GM23338 (cell line): ENCODE data around the gene SELENOW. TPM values are rescaled to one million over a fixed set of nuclear protein-coding genes. Genes with fewer than 3 reads are reported as not detected.

Source experiments
- ATAC-seq: fragments of 200-7000 bp; cut with Tn5 transposase; 3 replicates; pipeline ENCODE4 v1.9.1; 2020
- DNase-seq: peaks from one replicate; pipeline ENCODE4 v3.0.0-alpha.2; 2015; ENCODE audit warnings: low spot score
- H2AFZ ChIP-seq: fragments of 200-600 bp; sonication (generic); 2 replicates; pipeline ENCODE4 v1.8.0; 2016; ENCODE audit warnings: antibody characterized with exemption, mild to moderate bottlenecking, moderate library complexity
- H3F3A ChIP-seq: fragments of 200-600 bp; sonication (generic); replicated peaks from 2 replicates; pipeline ENCODE4 v1.8.0; 2017; ENCODE audit warnings: antibody characterized with exemption, mixed run types, low read depth
- H3K27ac ChIP-seq: fragments of 200-600 bp; sonication (generic); 2 replicates; pipeline ENCODE4 v1.6.1; 2016; ENCODE audit warnings: low read depth
- H3K27me3 ChIP-seq: fragments of 200-600 bp; sonication (generic); 2 replicates; pipeline ENCODE4 v1.8.0; 2016; ENCODE audit warnings: mild to moderate bottlenecking, mixed run types, moderate library complexity; ENCODE audit not compliant: insufficient read depth
- H3K36me3 ChIP-seq: fragments of 200-600 bp; sonication (generic); 2 replicates; pipeline ENCODE4 v1.8.0; 2016; ENCODE audit warnings: mild to moderate bottlenecking; ENCODE audit not compliant: insufficient read depth
- H3K4me1 ChIP-seq: fragments of 200-600 bp; sonication (generic); 2 replicates; pipeline ENCODE4 v1.8.0; 2016; ENCODE audit warnings: mild to moderate bottlenecking, moderate library complexity; ENCODE audit not compliant: insufficient read depth
- H3K4me2 ChIP-seq: fragments of 200-600 bp; sonication (generic); 2 replicates; pipeline ENCODE4 v1.7.1; 2017; ENCODE audit warnings: mixed run types
- H3K4me3 ChIP-seq: fragments of 200-600 bp; sonication (generic); 2 replicates; pipeline ENCODE4 v1.6.1; 2016; ENCODE audit warnings: mixed run types
- H3K79me2 ChIP-seq: fragments of 200-600 bp; sonication (generic); replicated peaks from 2 replicates; pipeline ENCODE4 v1.8.0; 2017; ENCODE audit warnings: mild to moderate bottlenecking; ENCODE audit not compliant: insufficient read depth
- H3K9me2 ChIP-seq: fragments of 200-600 bp; sonication (generic); 2 replicates; pipeline ENCODE4 v1.8.0; 2017; ENCODE audit not compliant: insufficient read depth
- H4K20me1 ChIP-seq: fragments of 200-600 bp; sonication (generic); replicated peaks from 2 replicates; pipeline ENCODE4 v1.8.0; 2017; ENCODE audit warnings: mild to moderate bottlenecking; ENCODE audit not compliant: insufficient read depth
- H3K27ac Mint-ChIP-seq: 2 replicates; pipeline ENCODE4 v1.8.0; 2020; ENCODE audit warnings: inconsistent platforms, mild to moderate bottlenecking, moderate library complexity, mixed read lengths
- H3K27me3 Mint-ChIP-seq: 3 replicates; pipeline ENCODE4 v1.8.0; 2022; ENCODE audit warnings: low read depth, mild to moderate bottlenecking, moderate library complexity, mixed read lengths, inconsistent platforms; ENCODE audit not compliant: insufficient read depth, poor library complexity
- H3K36me3 Mint-ChIP-seq: 3 replicates; pipeline ENCODE4 v1.8.0; 2021; ENCODE audit warnings: low read depth, mild to moderate bottlenecking, inconsistent platforms, moderate library complexity, mixed read lengths
- H3K4me1 Mint-ChIP-seq: 3 replicates; pipeline ENCODE4 v1.8.0; 2020; ENCODE audit warnings: mild to moderate bottlenecking, inconsistent platforms, mixed read lengths
- H3K4me3 Mint-ChIP-seq: 3 replicates; pipeline ENCODE4 v1.8.0; 2021; ENCODE audit warnings: moderate library complexity, mild to moderate bottlenecking, inconsistent platforms, mixed read lengths
- H3K9me3 Mint-ChIP-seq: 3 replicates; pipeline ENCODE4 v1.8.0; 2020; ENCODE audit warnings: moderate library complexity, mild to moderate bottlenecking, inconsistent platforms, mixed read lengths
- CREB1 ChIP-seq: fragments of 250-450 bp; sonication (Bioruptor Pico); IDR thresholded peaks from 2 replicates; pipeline ENCODE4 v1.5.0; 2020; ENCODE audit warnings: low read depth, mild to moderate bottlenecking, moderate library complexity
- CTCF ChIP-seq, 2 experiments: fragments of 200-600 bp in 1 of 2; sonication (generic) in 1 of 2; conservative IDR thresholded peaks; 2 replicates each; pipeline versions ENCODE4 v1.5.1 to v1.6.1; 2016 to 2017; ENCODE audit warnings: antibody characterized with exemption in 2 of 2, low read depth in 2 of 2, mild to moderate bottlenecking in 2 of 2, moderate library complexity in 1 of 2
- ETS1 ChIP-seq: IDR thresholded peaks from 2 replicates; pipeline ENCODE4 v1.6.1; 2016; ENCODE audit warnings: antibody characterized with exemption
- EZH2 ChIP-seq: fragments of 200-600 bp; sonication (generic); IDR thresholded peaks from one replicate; pipeline ENCODE4 v1.8.0; 2017; ENCODE audit warnings: antibody characterized with exemption, mild to moderate bottlenecking, low read depth; ENCODE audit not compliant: unreplicated experiment
- EZH2phosphoT487 ChIP-seq: fragments of 200-600 bp; sonication (generic); IDR thresholded peaks from one replicate; pipeline ENCODE4 v1.8.1; 2018; ENCODE audit warnings: antibody characterized with exemption; ENCODE audit not compliant: unreplicated experiment
- JUNB ChIP-seq: IDR thresholded peaks from one replicate; pipeline ENCODE4 v1.6.1; 2016; ENCODE audit warnings: antibody characterized with exemption; ENCODE audit not compliant: unreplicated experiment
- NANOG ChIP-seq: IDR thresholded peaks from 2 replicates; pipeline ENCODE4 v1.6.1; 2016; ENCODE audit warnings: antibody characterized with exemption, borderline replicate concordance
- POLR2AphosphoS5 ChIP-seq: IDR thresholded peaks from 2 replicates; pipeline ENCODE4 v1.6.1; 2016; ENCODE audit warnings: antibody characterized with exemption, low read depth
- REST ChIP-seq: IDR thresholded peaks from one replicate; pipeline ENCODE4 v1.6.1; 2018; ENCODE audit warnings: antibody characterized with exemption; ENCODE audit not compliant: unreplicated experiment
- STAT1 ChIP-seq: IDR thresholded peaks from one replicate; pipeline ENCODE4 v1.6.1; 2016; ENCODE audit warnings: antibody characterized with exemption; ENCODE audit not compliant: unreplicated experiment
- ZNF114 ChIP-seq: fragments of 250-450 bp; sonication (Bioruptor Pico); IDR thresholded peaks from 2 replicates; pipeline ENCODE4 v1.5.0; 2020; ENCODE audit warnings: mild to moderate bottlenecking, moderate library complexity
- ZNF331 ChIP-seq: fragments of 250-450 bp; sonication (Bioruptor Pico); IDR thresholded peaks from 2 replicates; pipeline ENCODE4 v1.5.0; 2020; ENCODE audit warnings: low read depth, mild to moderate bottlenecking, moderate library complexity
- polyA plus RNA-seq: library from polyadenylated mRNA; unstranded; fragments of >200 nt; fragmentation: Nextera tagmentation; extraction: Ambion mirVana; gene quantifications from 2 replicates; pipeline ENCODE4 v1.2.1, GENCODE V29; 2016
- total RNA-seq: library from RNA; depleted of rRNA; stranded (reverse); fragments of >200 nt; shearing (Covaris generic); gene quantifications from 2 replicates; pipeline ENCODE4 v1.2.3, GENCODE V29; 2014

Gene SELENOW
- total and polyA plus RNA-seq, 2 experiments from 2014 or later = 558 to 811 TPM

GRCh38 chr19:47729468-47729798 lies 49.1 kb upstream of the SELENOW start (continued):
- TF ChIP-seq EZH2phosphoT487 = no peak
- TF ChIP-seq POLR2AphosphoS5 = no peak

GRCh38 chr19:47729799-47730520 lies 48.5 kb upstream of the SELENOW start:
- Histone ChIP-seq H2AFZ (peak overlapping the region; percentile 96), H3K27ac (peak overlapping the region; percentile 72; the same call in 1 of the 2 replicates), H3K27me3 (no peaks in the 10 kb centered on the region), H3K9me2 (peaks cover 2% of the 10 kb centered on the region; the same call in 1 of the 2 replicates), H3K4me2 (peak overlapping the region; percentile 94), H3K4me3 (peak overlapping the region; percentile 85), H3F3A (peaks cover 8% of the 10 kb centered on the region; the same call in 1 of the 2 replicates), H3K36me3 (no peaks in the 10 kb centered on the region), H3K4me1 (peaks cover 6% of the 10 kb centered on the region; the same call in 1 of the 2 replicates), H4K20me1 (no peaks in the 10 kb centered on the region), H3K79me2 (no peaks in the 10 kb centered on the region)
- Mint-ChIP-seq H3K9me3 (no peaks in the 10 kb centered on the region), H3K4me3 (peak overlapping the region; percentile 89), H3K36me3 (peaks cover 5% of the 10 kb centered on the region; the same call in 2 of the 3 replicates), H3K27me3 (peaks cover 15% of the 10 kb centered on the region), H3K4me1 (peaks cover 11% of the 10 kb centered on the region), H3K27ac (peak overlapping the region; percentile 56; the same call in 1 of the 2 replicates)
- TF ChIP-seq ZNF331 (CRISPR knock-in tag) (no peak), POLR2AphosphoS5 (peak; percentile 61)
- ATAC-seq = peak; percentile 94
- peak; percentile 97 for DNase-seq

GRCh38 chr19:47730521-47730889 lies 48.0 kb upstream of the SELENOW start:
- H3F3A ChIP-seq = peaks cover 8% of the 10 kb centered on the region; the same call in 1 of the 2 replicates
- Mint-ChIP-seq H3K27me3 (peaks cover 15% of the 10 kb centered on the region), H3K9me3 (no peaks in the 10 kb centered on the region), H3K4me3 (peak overlapping the region; percentile 89), H3K4me1 (peaks cover 11% of the 10 kb centered on the region), H3K36me3 (peaks cover 5% of the 10 kb centered on the region; the same call in 2 of the 3 replicates), H3K27ac (no peak overlapping the region)
- peak overlapping the region; percentile 85; the same call in 1 of the 2 replicates for H3K4me3 ChIP-seq
- no peaks in the 10 kb centered on the region for H3K36me3 ChIP-seq
- peaks cover 2% of the 10 kb centered on the region; the same call in 1 of the 2 replicates for H3K9me2 ChIP-seq
- peak overlapping the region; percentile 56; the same call in 1 of the 2 replicates for H2AFZ ChIP-seq
- H3K27ac ChIP-seq = no peak overlapping the region
- no peaks in the 10 kb centered on the region for H3K79me2 ChIP-seq
- no peak for DNase-seq
- peaks cover 6% of the 10 kb centered on the region; the same call in 1 of the 2 replicates for H3K4me1 ChIP-seq
- no peak for ATAC-seq
- H3K27me3 ChIP-seq = no peaks in the 10 kb centered on the region
- 0 out of 2 replicates have a peak overlapping the region, but pooled peaks have one; percentile 94 for H3K4me2 ChIP-seq
- no peaks in the 10 kb centered on the region for H4K20me1 ChIP-seq
- TF ChIP-seq JUNB = no peak
- no peak for TF ChIP-seq ETS1
- no peak for TF ChIP-seq POLR2AphosphoS5
- no peak for TF ChIP-seq ZNF331 (CRISPR knock-in tag)
- TF ChIP-seq ZNF114 (CRISPR knock-in tag) = no peak
- TF ChIP-seq REST = no peak
- TF ChIP-seq CTCF (conservative IDR thresholded peaks at IDR 0.05; ENCODE audit: low read depth in 2 of 2) = no peak
- TF ChIP-seq EZH2 = no peak
- TF ChIP-seq CREB1 (CRISPR knock-in tag) = no peak
- no peak for TF ChIP-seq NANOG
- TF ChIP-seq STAT1 = no peak
- TF ChIP-seq EZH2phosphoT487 = no peak
